ENCODE data around the gene RGS14. TPM values are rescaled to one million over a fixed set of nuclear protein-coding genes. Genes with fewer than 3 reads are reported as not detected.

Gene RGS14
- total and polyA plus RNA-seq, 2 experiments from 2014 or later: 23.5 to 37.9 TPM

GRCh38 chr5:177403102-177403791, 45.5 kb downstream of the RGS14 start:
- Histone ChIP-seq H3K4me3 (peak overlapping the region; percentile 71), H3K27me3 (ENCODE audit: insufficient read depth) (peaks cover 84% of the 10 kb centered on the region), H3K36me3 (ENCODE audit: insufficient read depth) (no peaks in the 10 kb centered on the region), H3F3A (replicated peaks; ENCODE audit: low read depth) (peaks cover 23% of the 10 kb centered on the region), H3K27ac (ENCODE audit: low read depth) (no peak overlapping the region), H3K9me2 (ENCODE audit: insufficient read depth) (peaks cover 3% of the 10 kb centered on the region; the same call in 1 of the 2 replicates), H3K79me2 (replicated peaks; ENCODE audit: insufficient read depth) (no peaks in the 10 kb centered on the region), H4K20me1 (replicated peaks; ENCODE audit: insufficient read depth) (no peaks in the 10 kb centered on the region), H3K4me1 (ENCODE audit: insufficient read depth) (peaks cover 6% of the 10 kb centered on the region; the same call in 1 of the 2 replicates), H3K4me2 (peak overlapping the region; percentile 90), H2AFZ (peak overlapping the region; percentile 99)
- H3K27ac Mint-ChIP-seq: no peak overlapping the region
- peaks cover 64% of the 10 kb centered on the region for H3K27me3 Mint-ChIP-seq (ENCODE audit: insufficient read depth, low read depth, poor library complexity)
- peak; percentile 19 for ATAC-seq
- peak; percentile 65 for DNase-seq (ENCODE audit: low spot score)
- no peaks in the 10 kb centered on the region for H3K9me3 Mint-ChIP-seq
- no peaks in the 10 kb centered on the region for H3K36me3 Mint-ChIP-seq (ENCODE audit: low read depth)
- H3K4me3 Mint-ChIP-seq: peak overlapping the region; percentile 78
- peaks cover 18% of the 10 kb centered on the region; the same call in 2 of the 3 replicates for H3K4me1 Mint-ChIP-seq
- TF ChIP-seq JUNB (IDR thresholded peaks at IDR 0.05; ENCODE audit: unreplicated experiment): no peak
- TF ChIP-seq CREB1 (CRISPR knock-in tag; IDR thresholded peaks at IDR 0.05; ENCODE audit: low read depth): no peak
- 0 out of 2 replicates have a peak, but pooled peaks have one; percentile 24 for TF ChIP-seq POLR2AphosphoS5 (IDR thresholded peaks at IDR 0.05; ENCODE audit: low read depth)
- TF ChIP-seq CTCF (conservative IDR thresholded peaks at IDR 0.05; ENCODE audit: low read depth in 2 of 2): no peak; a peak in 1 of 4 replicates
- no peak for TF ChIP-seq ETS1 (IDR thresholded peaks at IDR 0.05)
- TF ChIP-seq EZH2 (IDR thresholded peaks at IDR 0.05; ENCODE audit: low read depth, unreplicated experiment): peak; percentile 41
- TF ChIP-seq ZNF462 (CRISPR knock-in tag; IDR thresholded peaks at IDR 0.05): no peak

Data from GM23338 (cell line).